GM18505 (cell line): ENCODE results near the gene PCGF2.

Source experiments
- ATAC-seq: cut with Tn5 transposase; IDR thresholded peaks from one replicate; pipeline ENCODE4 v1.9.1; 2021; ENCODE audit not compliant: unreplicated experiment
- POLR2A ChIP-seq: IDR thresholded peaks from 4 replicates; pipeline ENCODE4 v1.6.1; 2011; ENCODE audit warnings: borderline replicate concordance; ENCODE audit not compliant: insufficient read depth, insufficient read length; ENCODE audit errors: extremely low read depth

Gene PCGF2

GRCh38 chr17:38746849-38747462 lies 1.2 kb downstream of the PCGF2 start:
- no peak for ATAC-seq
- peak; percentile 12 for TF ChIP-seq POLR2A

GRCh38 chr17:38746004-38746848 lies 1.9 kb downstream of the PCGF2 start:
- no peak for TF ChIP-seq POLR2A
- ATAC-seq: no peak

GRCh38 chr17:38745545-38745944 lies 2.6 kb downstream of the PCGF2 start:
- no peak for ATAC-seq
- TF ChIP-seq POLR2A: no peak

DNA sequence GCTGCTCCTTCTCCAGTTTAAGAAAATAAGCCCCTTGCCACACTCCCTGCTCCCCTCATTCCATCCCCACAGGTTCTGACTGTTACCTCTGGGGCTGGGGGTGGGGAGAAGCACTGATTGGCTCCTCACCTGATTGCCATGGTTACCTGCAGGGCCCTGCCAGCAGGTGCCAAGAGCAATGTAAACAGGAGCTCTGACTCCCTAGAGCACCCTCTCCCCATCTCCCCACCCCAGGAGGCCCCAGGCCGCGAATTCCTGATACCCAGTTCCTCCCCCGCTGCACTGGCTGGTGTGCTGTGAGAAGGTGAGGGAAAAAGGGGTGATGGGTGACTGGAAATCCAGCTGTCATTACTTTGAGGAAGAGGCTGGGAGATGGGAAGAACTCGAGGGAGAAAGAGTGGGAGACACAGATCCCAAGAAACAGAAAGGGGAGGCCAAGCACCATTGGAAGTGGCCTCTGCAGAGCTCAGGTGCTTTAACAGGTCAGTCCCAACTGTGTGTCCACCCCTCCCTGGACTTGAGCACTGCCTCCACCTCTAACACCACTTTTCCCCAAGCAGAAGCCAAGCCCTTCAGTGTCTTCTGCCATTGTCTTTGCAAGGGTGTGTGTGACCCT lies 4.5 kb downstream of the PCGF2 start:
- no peak for ATAC-seq
- TF ChIP-seq POLR2A: no peak

DNA sequence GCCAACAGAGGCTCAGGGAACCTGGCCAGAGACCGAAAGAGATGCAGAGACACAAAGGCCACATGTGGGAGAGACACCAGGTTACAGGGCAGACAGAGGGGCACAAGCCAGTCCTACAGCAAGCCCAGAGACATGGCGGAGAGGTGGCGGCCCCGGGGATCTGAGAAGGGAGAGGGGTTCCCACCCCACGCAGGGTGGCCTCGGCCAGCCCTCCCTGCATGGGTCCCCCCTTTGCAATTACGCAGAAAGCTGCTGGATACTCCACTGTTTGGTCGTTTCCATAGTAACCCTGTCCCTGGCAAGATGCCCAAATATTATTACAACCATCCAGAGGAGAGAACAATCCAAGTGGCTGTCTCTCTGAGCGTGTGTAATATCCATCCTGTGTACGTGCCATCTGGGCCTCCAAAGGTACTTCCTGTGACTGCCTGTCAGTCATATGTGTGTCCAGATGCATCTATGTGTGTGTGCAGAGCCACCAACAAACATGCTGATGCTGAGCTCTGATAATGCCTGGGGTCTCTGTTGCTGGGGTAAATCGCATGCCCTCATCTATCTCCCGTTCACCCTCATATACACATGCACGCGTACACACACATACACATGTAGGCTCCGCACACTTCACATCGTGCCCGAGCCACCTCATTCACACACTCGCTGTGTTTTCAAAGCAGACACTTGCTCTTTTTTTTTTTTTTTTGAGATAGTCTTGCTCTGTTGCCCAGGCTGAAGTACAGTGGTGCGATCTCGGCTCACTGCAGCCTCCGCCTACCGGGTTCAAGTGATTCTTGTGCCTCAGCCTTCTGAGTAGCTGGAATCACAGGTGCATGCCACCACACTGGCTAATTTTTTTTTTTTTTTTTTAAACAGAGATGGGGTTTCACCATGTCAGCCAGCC lies 5.5 kb downstream of the PCGF2 start:
- ATAC-seq: no peak
- TF ChIP-seq POLR2A: no peak

DNA sequence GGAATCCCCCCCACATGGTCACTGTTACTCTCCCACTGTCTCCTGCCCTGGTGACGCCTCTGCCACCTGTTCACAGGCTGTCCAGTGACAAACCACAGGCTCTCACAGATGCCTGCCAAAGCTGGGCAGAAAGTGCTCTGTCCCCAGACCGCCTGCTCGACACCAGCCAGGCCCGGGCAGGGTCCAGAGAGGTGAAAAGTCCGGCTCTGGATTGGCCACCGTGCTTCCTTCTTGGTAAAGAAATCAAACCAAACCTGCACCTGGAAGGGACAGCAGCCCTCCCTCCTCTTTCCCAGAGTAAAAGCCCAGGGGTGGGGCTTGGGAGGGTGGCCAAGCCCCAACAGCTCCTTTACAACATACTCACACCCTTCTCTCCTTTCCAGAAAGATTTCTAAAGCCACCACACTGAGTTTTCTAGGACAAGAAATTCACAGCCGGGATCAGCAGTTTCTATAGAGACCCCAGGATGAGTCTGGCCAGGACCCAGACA lies 6.2 kb downstream of the PCGF2 start:
- TF ChIP-seq POLR2A: no peak
- no peak for ATAC-seq

DNA sequence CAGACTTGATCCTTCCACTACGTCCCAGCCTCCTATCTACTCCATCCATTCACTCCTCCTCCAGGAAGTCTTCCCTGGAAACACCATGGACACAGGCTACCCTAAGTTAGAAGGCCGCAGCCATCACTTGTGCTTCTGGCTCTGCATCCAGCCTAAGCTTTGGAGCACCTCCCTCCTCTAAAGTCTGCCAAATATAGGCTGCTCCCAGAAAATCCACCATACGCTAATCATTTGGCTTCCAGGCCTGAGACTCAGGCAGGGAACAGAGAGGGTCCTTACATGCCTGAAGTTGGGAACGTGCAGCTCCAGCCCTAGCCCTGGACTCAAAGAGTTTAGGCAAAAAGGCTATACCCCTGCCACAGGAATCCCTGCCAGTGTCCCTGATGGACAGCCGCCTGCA lies 6.7 kb downstream of the PCGF2 start:
- ATAC-seq: no peak
- TF ChIP-seq POLR2A: no peak

DNA sequence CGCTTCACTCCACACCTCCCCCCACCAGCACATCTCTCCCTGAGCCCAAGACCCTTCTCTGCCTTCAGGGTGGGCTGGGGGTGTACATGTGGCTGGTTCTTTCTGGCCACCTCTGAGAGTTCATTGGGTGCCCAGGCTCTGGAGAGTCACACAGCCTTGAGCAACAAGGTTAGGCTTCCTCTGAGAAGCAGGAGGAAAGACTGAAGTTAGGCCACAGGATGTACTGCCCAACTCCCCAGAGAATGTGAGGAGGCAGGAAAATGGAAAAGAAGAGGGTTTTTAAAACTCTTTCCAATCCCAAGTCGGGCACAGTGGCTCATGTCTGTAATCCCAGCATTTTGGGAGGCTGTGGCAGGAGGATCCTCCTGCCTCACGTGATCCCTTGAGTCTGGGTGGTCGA lies 7.3 kb downstream of the PCGF2 start:
- ATAC-seq: no peak
- TF ChIP-seq POLR2A: no peak

DNA sequence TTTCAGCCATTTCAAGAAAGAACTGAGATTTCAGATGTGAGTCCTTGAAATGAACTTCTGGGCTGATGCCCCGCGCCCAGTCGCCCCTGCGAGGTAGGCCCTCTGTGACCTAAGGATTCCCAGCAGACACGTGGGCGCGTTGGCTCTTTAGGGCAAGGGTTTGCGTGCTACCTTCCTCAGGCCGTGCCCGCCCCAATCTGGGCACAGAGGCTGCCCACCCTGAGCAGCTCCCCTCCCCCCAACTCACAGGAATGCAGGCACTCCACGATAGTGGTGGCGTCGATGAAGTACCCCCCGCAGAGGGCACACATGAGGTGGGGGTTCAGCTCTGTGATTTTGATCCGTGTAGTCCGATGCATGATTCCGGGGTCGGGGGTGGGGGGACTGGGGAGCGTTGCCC lies 8.1 kb downstream of the PCGF2 start:
- ATAC-seq: no peak
- no peak for TF ChIP-seq POLR2A

- no peak for ATAC-seq
- no peak for TF ChIP-seq POLR2A
These were observed 8.8 kb downstream of the PCGF2 start for GRCh38 chr17:38739305-38739704.

GRCh38 chr17:38738686-38739085 lies 9.4 kb downstream of the PCGF2 start:
- no peak for TF ChIP-seq POLR2A

DNA sequence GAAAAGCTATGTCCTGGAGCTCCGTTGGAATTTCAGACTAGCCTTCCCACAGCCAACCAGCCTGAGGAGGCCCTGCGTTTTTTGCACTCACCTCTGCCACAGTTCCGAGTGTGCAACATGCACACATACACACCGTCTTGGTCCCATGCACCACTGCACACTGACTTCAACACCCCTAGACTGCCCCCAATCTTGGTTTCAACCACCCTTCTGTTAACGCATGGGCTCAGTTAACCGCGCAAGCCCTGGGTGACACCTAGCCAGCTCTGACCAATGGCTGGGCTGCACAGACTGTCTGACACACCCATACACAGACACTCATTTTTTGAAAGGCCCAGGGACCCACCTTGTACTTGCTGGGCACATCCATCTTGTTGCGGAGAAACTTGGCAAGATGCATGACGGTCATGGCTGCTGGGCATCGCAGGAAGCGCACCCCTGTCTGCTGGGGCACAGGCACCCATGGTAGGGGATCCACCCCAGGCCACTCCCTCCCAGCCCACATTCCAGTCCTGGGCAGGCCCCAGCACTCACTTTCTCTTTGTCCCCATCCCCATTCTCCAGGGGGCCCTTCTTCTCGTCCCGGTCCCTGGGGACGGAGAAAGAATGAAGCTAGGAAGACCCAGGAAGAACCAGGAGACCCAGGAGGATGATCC lies 10.0 kb downstream of the PCGF2 start:
- ATAC-seq: no peak
- no peak for TF ChIP-seq POLR2A

More at GRCh38 chr17:38738686-38739085, 9.4 kb downstream of the PCGF2 start:
- ATAC-seq: no peak

GRCh38 chr17:38735161-38735997 lies 12.8 kb downstream of the PCGF2 start:
- no peak for TF ChIP-seq POLR2A
- ATAC-seq: no peak
